Activated CD4-positive, alpha-beta T cell treated with anti-CD3 and anti-CD28 coated beads for 1 hour (primary cell): Measurements from ENCODE around the gene DGCR2.
"Not testable (repeated sequence)": the region's sequence is repeated elsewhere in the genome, so short reads cannot be mapped to it uniquely, and the experiment has no call there.

Source experiments
- DNase-seq: peaks from one replicate; pipeline ENCODE4 v3.0.0-alpha.2; 2020

Gene DGCR2

DNA sequence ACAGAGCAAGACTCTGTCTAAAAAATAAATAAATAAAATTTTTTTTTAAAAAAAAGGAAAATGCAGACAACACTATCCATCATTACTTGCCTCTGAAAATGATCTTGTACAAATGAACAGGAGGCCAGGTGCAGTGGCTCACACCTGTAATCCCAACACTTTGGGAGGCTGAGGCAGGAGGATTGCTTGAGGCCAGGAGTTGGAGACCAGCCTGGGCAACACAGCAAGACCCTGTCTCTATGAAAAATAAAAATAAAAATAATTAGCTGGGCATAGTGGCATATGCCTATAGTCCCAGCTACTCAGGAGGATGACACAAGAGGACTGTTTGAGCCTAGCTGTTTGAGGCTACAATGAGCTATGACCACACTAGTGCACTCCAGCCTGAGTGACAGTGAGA, 49.4 kb downstream of the DGCR2 start:
- not testable (repeated sequence) for DNase-seq

DNA sequence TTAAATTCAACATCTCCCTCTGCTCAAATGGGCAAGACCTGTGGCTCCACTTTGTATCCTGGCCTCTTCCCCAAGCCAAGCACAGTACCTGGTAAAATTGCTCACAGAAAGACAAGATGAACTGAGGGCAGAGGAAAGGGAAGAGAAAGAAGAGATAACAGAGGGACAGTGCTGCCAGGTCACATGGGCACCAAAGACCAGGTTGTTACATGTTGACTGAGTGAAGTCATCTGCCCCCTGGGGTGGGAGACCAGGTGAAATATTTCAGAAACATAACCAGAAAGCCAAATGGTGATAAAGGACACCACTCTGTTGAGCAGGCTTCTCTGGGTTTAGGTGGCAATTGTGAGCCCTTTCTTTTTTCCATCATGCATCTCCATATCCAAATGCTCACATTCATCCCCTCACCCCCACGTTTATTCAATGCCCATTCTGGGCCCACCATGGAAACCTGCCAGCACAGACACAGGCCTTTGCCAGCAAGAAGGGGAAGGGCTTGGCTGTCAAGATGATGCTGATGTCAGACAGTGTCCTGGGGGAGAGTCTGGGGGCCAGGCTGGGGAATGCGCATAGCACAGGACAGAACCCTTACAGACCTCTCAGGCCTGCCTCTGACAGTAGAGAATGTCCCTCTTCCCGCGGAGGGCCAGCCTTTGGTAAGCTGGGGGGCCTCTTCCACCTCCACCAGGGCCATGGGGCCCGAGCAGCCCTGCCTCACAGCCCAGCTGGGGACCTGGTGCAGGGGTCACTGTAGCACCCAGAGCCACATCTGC, 51.6 kb downstream of the DGCR2 start:
- DNase-seq: no peak

DNA sequence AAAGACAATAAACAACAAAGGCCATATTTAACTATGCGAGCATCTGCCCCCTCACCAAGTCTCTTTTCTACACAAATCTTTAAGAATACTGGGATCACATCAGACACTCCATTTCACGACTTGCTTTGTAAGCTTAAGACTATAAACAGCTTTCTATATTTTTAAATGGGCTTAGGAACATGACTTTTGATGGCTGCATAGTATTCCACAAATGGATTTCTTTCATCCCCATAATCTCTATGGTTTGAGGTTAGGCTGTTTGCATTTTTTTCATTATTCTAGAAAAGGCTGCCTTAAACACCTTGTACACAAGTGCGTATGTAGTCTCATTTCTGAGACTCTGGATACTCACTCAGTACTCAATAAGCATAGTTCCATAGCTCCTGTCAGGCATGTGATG, 52.8 kb downstream of the DGCR2 start:
- DNase-seq: no peak

DNA sequence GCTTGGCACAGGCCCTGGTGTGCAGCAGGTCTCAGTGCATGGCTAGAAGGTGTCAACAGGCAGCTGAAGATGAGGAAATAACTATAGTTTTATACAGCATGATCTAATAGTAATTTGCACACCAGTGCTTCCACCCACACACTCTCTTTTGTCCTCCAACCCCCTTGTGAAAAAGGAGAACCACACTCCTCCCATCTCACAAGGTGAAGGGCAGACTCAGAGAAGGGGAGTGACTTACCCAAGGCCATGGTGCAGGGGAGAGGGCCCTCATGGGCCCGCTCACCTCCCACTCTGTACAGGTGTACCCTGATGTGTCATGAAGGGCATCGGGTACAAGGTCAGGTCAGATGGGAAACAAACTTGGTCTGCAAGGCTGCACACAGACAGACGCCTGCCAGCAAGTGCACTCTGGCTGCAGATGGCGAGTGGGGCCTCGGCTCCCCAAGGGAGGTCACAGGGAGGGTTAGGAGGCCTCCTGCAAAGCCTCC, 53.4 kb downstream of the DGCR2 start:
- DNase-seq: no peak

DNA sequence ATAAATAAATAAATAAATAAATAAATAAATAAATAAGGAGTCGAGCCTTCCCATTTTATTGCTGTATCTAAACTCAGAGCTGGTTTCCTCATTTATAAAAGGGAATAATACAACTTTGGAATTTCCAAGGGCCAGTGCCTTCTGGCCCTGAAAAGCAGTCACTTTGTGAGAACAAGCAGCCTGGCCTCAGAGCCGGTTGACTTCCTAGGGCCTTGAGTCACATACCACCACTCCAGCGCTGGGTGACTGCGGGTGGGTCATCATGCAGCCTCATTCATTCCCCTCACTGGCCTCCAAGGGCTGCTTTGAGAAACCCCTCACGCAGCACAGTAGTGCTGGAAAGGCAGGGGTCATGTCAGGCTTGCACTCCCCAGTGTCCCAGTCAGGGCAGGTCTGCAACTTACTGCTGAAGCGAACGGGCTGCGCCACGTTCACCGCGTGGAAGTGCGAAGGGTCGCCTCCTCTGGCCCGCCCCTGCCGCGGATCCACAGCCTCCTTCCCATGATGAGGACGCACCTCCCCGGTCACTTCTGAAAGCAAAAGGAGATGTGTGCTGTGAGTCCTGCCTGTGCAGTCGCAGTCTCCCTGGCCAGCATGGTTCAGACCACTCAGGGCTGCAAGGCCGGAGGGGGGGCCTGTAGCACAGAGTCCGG, 54.4 kb downstream of the DGCR2 start:
- DNase-seq: no peak

DNA sequence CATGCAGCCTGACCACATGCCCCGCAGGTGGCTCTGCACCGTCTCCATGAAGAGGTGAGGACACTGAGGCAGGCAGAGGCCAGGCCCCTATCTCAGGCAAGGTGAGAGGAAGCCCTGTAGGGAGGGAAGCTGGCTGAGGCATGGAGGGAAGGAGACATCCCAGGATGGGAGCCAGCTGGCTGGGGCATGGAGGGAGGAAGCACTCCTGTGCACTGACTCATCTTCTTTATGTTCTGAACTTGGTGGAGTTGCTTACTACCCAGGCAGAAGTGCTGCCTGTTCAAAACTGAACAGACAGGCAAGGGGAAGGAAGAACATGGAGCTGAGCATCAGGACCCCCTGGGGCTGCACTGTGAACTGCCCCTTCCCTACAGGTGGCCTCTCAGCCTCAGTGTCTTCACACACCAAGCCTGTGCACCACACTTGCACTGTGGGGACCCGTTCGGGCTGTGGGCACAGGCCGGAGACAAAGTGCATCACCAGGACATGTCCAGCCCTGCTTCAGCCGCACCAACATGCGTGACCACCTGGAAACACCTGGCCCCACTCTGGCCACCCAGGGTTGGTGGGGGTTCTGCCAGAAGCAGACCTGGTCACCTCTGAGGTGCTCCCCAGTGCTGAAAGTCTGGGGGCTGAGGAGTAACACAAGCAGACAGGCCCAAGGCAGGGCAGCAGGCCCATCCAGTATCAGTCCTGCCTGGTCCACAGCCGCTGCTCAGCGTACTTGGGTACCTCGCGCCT, 55.5 kb downstream of the DGCR2 start:
- DNase-seq: no peak

DNA sequence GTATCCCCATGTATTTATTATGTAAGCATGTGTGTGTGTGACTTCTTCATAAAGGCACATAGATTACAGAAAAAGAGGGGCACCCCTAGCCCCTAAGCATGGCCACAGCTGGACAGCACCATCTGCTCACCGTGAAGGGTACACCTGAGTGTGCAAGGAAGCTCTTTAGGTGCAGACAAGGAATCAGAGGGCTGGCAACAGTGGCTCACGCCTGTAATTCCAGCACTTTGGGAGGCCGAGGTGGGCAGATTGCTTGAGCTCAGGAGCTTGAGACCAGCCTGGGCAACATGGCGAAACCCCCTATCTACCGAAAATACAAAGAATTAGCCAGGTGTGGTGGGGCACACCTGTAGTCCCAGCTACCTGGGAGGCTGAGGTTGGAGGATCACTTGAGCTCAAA, 56.3 kb downstream of the DGCR2 start:
- DNase-seq: no peak

DNA sequence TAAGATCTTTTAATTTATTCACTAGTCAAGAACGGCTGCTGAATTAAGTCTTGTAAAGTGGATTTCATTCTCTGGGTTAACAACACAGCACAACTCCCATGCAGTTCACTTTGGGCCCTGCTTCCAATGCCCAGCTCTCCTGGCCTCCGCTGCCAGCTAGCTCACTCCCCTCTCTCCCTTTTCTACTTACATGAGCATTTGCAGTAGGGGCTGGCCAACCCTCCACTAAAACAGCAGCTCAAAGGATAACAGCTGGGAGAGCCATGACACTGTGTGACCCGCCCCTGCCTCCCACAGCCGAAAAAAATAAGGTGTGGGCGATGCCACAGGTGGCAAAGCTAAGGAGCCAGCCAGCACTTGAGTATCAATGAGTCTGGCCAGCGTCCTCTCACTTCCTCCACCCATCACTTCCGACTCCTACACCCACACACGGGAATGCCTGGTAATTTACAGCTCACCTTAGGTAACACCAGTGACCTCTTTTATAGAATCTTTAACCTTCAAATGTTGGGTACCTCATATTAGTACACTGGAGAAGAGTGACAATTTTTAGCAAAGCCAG, 56.8 kb downstream of the DGCR2 start:
- no peak for DNase-seq

DNA sequence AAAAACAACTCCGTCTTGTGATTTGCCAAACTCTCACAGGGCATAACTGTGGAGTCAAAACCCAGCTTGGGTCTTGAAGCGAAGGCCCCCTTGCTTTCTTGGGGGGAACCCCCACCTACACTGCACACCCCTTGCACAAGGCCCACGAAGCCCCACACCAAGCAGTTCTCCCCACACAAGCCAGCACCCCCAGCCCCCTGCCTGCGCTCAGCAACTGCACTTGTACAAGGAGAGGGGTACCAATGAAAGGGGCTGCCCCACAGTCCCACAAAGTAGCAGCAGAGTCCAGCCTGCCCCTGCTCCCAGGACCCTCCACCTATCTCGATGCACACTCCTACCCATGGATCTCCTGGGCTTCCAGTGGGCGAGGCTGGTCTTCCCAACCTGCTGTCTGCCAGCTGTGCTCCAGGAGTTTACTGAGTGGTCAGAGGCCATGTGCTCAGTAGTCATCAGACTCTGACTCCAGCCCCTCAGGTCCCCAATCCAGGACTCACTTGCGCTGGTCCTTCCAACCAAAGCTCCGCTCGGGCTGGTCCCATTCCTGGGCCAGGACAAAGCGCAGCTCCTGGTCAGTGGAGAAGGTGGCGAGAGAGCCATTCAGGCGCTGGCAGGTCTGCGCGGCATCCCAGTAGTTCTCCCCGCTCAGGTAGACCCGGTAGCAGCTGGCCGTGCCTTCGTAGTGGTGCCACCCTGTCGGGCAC, 57.7 kb downstream of the DGCR2 start:
- no peak for DNase-seq

DNA sequence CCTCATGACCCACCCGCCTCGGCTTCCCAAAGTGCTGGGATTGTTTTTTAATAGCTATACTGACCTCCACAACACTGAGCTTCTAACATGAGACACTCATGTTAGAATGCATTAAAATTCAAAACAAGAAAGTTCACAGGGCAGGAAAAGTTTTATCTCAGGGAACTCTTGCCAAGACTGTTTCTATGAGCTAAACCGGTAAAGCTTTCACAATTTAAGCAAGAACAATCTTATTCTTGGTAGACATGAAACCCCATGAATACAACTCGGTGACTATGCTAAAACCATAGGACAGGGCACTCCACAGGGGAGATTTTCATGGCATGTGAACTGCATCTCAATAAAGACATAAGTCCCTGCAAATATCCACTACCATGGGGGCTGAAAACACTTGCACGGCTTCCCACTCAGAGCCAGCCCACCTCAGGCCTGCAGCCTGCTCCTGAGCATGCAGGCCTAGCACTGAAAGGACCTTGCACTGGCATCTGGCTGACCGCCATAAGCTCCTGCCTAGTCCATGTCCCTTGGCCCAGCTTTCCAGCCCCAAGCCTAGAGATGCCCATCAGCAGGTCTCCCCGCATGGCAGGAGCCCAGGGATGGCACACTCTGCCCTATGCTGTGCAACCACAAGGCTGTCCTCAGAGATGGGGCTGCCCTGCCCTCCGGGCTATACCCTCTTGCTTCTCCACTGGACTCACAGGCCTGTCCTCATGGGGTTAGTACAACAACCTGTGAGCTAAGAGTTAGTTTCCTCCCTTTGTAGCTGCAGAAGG, 58.4 kb downstream of the DGCR2 start:
- no peak for DNase-seq

DNA sequence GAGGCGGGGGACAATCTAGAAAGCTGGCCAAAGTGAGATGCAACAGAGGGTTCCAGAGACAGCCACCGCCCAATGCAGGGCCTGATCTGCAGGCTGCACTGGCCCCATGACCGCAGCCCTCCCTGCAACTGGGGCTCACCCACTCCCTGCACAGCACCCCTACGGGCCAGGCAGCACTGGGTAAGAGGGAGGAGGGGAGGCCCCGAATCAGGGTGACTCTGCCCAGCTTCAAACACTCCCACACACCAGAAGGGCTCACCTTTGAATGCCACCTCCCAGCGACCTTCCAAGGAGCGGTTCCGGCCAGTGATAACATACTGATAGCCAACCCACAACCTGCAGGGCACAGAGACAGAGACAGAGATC, 59.3 kb downstream of the DGCR2 start:
- no peak for DNase-seq

DNA sequence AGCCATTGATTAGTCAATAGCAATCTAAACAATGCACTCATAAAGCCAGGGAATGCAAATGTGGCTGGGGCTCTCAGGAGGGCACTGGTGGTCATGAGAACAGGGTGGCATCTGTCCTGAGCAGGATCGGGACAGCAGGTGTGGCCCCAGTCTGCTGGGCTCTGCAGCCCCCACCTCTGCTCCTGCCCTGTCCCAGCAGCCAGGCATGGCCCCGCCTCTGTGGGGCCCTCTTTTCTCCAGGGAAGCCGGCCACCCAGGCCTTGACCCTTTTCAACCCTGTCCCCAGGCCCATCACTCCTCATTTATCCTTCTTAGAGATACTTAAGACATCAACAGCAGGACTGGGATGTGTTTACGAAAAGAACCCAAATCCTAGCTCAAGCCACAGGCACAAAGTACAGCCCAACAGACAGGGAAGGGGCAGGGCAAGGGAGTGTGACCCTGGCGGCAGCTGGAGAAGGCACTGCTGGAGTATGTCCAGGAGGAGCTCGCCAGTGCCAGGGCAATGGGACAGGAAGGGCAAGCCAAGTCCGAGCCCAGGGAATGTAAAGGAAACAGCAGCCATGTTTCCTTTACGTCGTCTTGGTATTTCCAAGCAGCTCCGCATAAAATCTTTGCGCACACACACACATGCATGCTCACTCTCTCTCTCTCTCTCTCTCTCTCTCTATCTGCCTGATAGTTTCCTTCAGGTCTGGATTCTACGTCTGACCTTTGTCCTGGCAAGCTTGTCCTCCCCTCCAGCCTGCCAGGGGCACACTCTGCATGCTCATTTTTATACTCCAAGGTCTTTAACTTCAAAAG, 59.9 kb downstream of the DGCR2 start:
- no peak for DNase-seq

DNA sequence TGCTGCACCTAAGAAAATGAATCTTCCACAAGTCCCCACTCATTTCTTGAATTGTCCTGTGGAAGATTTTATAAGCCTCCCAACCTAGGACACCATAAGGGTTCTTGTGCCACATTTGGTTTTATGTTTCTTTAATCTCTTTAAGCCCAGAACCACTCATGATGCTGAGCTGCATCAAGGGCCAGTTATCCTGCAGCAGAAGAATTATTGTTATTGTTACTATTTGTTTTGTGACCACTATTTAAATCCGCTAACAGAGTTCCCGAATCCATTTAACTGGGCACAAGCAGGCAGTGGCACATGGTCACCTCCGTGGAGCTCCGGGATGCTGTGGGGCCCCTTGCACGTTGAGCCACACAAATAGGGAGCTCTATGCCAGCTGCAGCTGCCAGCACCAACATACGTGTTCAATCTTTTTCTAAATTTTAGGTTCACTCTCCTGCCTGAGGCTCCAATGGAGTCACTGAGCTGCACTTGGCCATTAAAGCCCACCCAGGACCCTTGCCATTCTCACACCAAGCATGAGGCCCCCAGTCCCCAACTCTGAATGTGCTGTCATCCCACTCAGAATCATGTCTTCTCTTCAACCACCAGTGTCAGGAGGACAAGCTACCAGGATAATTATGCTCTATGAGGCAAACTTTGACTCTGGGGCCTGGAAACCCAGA, 60.6 kb downstream of the DGCR2 start:
- no peak for DNase-seq

DNA sequence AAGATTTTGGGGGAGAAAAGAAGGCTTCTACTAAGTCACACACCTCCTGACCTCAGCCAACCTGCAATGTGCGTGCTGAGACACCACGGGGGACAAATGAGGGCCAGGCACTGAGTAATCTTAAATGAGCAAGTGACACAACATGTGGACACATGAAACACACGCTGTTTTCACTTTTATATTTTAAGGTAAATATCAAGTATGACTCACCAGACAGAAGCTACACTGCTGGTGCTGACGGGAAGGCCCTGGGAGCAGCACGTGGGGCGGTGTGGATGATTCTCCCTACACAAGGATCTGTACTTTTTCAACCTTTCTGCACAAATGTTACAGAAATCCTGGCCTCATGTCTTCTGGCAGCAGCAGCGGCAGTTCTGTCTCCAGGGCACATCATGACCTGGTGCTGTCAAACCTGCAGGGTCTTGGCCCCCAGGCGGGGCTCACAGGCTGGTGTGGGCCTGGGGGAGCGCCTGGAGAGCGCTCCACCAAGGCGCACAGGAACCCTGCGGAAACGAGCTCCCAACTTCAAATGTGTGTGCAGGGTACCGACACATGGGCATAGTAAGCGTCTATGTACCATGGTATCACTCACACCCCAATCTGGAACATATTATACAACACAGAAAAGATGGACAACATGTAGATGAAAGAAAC, 61.7 kb downstream of the DGCR2 start:
- DNase-seq: no peak

DNA sequence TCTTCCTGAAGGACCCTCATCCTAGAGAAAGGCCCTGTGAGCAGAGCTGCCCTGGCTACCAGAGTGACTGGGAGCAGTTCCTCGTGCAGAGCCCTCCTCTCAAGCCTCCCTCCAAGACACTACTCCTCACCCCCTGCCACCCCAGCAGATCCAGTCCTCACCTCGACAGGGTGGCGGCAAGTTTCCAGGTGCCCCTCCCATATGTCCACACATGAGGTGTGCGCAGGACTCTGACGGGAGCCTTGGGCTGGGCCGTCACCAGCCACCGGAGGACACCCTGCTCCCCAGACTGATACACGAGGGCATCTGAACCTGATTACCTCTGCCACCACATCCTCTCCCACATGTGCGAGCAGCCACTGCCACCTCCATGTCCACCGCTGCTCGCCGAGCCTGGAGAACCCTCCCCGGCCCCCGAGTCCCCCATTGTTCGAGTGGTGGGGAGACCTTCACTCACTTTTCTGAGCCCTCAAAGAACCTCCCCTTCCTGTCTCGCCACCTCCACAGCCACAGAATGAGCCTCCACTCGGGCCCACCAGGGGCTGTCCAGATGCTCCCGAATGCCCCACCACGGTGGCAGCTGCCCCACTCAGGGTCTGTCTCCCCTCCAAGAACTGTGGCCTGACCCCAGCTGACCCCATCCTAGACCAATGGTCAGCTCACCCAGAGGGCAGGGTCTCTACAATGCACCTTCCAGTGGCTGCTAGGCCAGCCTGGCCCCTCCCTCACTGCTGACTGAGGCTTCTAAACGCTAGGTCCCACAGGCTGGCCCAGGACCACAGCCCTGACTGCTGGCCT, 62.5 kb downstream of the DGCR2 start:
- no peak for DNase-seq

DNA sequence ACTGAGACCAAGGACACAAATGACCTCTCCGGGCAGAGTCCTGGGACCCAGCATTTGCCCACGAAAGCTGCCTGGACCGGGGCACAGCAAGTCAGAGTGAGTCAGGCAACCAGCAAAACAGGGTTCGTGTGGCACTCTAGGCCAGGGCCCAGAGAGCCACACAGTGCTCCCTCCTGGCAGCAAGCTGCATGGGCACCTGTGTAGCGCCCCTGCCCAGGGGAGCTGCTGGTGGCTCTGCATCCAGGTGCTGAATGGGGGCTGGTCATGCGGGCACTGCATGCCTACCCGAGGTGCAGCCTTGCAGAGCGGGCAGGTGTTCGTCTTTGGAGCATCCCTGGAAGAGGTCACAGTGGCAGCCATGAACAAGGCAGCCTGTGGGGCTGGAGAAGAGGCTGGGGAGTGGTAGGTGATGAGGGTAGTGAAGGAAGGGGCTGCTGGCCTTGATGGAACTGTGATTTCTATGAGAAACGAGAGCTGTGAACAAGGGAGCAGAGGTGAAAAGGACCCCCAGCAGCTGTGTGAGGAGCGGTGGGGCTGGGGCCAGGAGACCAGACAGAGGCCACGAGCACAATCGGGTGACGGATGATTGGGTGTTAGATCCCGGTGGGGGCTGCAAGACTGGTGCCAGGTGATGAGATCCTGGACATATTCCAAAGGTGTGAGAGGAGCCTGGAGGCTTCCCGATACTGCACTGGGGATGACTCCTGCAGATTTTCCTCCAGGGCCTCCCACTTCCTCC, 63.3 kb downstream of the DGCR2 start:
- no peak for DNase-seq

DNA sequence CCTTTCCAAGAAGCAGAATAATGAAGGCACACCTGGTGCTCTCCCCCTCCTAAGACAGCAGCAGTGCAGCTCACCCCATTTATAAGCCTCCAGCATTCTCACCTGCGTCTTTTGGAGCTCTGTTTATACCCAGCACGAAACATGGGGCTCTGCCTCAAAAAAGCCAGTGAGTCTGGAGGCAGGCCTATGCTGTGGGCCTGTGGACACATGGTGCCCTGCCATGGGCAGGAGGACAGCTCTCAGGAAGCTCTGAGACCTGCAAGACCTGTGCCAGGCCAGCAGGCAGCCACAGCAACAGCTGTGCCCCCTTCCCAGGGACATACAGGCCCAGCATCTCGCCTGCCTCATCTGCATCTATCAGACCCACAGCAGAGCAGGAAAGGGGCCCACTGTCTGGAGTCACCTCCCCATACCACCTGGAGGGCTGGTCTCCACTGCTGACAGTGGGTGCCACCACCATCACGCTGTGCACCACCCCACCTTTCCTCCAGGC, 64.2 kb downstream of the DGCR2 start:
- DNase-seq: no peak

DNA sequence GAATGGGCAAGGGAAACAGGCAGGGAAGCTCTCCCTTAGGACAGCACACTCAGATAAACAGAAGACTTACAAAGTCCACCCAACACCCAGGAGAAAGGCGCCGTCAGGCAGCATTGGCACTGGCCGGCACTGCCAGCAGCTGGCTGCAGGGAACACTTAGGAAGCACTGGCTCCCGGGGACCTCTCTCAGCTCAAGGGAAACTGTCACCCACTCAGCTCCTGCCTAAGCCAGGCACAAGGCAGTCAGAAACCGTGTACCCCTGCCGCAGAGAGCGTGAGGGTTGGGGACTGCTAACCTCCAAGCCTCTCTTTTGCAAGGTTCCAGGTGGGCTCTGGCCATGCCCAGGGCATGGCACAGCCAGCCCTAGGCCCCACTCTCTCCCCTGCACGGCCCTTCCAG, 64.7 kb downstream of the DGCR2 start:
- DNase-seq: no peak
